Amniotic stem cell (primary cell): ENCODE results near the gene PRKCA.

Experiments used
- DNase-seq: peaks from one replicate; lab custom pipeline; 2025; lab: John Stamatoyannopoulos, UW

The PRKCA gene

DNA sequence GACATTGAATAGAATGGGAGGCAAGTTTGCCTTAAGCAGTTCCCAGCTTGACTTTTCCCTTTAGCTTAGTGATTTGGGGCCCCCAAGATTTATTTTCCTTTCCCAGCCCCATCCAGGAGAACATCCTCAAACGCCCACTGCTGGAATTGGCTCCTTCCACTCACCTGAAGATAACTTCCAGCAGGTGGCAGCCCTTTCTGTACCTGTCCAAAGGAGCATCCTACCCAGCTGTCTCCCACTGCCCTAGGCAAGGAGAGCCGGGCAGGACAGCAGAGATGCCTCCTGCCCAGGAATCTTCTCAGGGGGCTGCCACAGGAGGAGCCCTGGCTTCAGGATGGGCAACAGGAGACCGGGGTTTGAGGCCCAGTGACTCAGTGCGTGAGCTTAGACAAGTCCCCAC is 538.9 kb downstream of the PRKCA start:
- DNase-seq = no peak

- no peak for DNase-seq
Measured at GRCh38 chr17:66841744-66842143, 539.3 kb downstream of the PRKCA start.

DNA sequence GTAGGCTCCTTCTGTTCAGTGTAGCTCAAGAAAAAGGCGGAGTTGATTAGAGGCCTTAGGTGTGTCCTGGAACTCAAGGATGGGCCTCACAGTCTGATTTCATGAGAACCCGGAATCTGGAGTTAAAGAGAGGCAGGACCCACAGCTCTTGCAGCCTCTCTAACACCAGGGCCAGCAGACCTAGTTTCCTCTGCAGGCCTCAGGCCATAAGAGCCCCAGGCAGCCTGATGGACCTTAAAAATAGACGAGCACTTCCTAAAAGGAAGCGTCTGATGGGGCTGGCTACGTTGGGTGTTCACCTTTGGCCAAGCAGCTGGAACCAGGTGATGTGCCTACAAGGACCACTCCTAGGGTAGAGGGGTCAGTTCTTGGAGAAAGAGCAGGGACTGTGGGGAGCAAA is 540.1 kb downstream of the PRKCA start:
- DNase-seq = no peak

DNA sequence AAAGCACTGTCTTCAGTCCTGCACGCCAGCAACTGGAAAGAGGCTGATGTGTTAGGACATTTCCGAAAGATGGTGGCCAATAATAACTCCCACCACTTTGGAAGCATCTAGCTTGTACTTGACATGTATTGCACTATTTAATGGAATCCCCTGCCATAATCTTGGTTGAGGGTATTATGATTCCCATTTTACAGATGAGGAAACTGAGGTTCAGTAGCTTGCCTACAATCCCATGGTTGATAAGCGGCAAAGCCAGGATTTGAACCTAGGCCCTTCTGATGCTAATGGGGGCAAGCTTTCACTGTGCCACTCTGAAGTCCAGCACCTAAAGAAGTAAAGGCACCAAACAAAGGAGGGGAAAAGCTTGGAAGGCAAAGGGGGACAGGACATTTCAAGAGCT is 540.5 kb downstream of the PRKCA start:
- no peak for DNase-seq

DNA sequence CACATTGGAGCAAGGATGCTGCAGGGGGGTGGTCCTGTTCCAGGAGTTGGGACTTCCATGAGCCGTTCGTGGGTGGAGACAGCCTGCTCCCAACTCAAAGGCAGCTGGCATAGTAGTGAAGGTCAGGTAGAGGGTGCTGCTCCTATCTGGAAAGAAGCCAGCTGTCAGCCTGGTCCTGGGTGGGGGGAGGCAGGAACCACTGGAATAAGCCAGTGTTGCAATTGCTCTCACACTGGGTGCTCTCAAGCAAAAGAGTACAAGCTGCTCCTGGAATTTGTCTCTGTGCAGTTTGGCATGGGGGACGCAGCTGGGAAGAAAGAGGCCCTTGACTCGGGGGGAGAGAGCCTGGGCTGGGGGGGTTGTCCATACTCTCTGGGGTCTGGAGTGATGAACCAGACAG is 541.2 kb downstream of the PRKCA start:
- no peak for DNase-seq

- no peak for DNase-seq
Measured at GRCh38 chr17:66847704-66848103, 545.3 kb downstream of the PRKCA start.

DNA sequence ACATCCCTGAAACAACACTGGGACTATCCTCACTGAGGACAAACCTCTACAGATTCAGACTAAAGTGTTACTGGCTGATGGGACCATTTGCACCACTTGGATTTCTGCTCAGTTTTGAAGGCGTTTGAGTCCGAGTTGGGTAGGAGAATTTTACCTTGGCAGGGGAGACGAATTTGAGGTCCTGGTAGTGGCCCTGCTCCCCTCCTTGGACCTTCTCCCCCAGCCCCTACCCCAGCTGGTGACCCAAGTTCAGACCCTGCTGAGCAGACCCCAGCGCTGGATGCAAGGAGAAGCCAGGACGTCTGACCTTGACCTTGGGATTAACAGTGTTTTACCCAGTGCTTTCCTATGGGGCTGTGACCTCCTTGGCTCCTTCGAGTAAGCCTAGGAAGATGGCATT is 546.1 kb downstream of the PRKCA start:
- DNase-seq = no peak

DNA sequence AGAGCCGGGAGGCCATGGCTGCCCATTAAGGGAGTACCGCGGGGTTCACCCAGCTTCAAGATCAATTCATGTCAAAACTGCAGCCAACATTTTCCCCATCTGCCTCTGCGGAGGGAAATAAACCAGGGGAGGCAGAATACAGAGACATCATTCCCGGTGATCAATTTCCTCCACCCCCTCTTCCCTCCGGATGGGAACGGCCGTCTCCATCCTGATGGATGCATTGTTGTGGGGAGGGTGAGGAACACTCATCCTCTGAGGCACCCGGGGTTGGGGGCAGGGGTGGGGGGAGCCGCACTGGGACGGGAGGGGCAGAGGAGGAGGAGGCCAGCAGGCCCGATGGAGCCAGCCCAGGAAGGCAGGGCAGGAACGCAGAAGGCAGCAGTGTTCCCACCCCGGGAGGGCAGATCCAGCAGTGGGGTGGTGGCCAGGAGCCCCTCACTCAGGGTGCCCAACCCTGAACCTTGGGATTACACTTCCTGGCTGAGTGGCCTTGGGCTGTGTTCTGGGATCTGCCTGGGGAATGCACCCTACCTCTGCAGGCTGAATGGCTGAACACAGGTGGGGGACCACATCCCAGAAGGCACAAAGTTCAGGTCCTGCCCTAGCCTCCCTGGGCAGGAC is 546.7 kb downstream of the PRKCA start:
- DNase-seq = no peak

DNA sequence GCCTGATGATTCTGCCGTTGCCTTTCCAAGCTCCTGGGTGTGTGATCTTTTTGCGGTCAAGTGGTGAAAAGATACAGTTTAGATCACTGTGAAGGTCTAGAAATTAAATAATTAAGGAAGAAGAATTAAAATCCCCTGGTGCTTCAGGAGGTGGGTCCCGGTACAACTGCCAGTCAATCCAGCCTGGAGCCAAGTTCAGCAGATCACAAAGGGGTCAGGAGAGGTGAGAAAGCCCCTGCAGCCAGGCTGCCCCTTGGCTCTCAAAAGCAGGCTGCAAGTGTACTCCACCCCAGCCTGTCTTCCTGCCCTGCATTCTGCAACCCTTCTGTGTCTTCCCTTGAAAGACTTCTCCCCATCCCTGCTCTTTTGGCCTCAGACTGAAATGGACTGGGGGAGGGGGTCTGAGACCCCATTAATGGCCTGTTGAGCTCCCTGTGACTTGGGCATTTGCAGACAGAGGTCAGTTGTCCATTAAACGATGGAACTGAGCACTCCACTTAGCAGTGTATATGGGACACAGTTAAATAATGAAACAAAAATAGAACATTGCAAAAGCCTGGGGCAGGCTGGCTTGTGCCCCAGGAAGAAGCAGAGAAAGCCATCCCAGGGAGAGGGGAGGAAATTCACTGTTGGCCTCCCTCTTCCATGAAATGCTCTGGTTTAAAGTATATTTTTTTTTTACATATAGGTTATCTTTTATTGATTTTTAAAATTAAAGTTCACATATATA is 547.6 kb downstream of the PRKCA start:
- DNase-seq = no peak

- no peak for DNase-seq
Measured at GRCh38 chr17:66850692-66851091, 548.3 kb downstream of the PRKCA start.

GRCh38 chr17:66855204-66855603 is 552.8 kb downstream of the PRKCA start:
- no peak for DNase-seq

GRCh38 chr17:66858226-66859083 is 556.0 kb downstream of the PRKCA start:
- DNase-seq = no peak

DNA sequence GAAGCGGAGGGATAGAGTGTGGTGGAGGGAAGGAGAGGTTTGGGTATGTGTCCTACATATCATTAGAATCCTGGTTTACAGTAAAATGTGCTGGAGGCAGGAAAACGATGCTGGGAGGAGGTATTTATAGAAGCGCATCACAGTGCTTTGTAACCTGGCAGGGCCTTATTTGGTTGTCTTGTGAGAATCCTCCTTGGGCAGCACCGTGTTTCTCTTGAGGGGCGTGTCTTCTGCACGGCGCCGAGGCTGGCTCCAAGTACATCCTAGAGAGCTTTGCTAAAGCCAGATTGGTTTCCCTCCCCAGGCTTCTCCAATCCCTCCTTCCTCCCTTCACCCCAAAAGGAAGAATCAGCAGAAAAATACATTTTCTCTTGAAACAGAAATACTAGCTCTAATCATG is 556.9 kb downstream of the PRKCA start:
- DNase-seq = no peak

GRCh38 chr17:66860204-66860603 is 557.8 kb downstream of the PRKCA start:
- DNase-seq = no peak
